GM10248 (cell line): ENCODE measurements around the gene HNRNPH1.

Source experiments
- CTCF ChIA-PET: fragments of 300-600 bp; sonication (Branson Sonifier 250); formaldehyde crosslinking; extraction: SDS; loops from one replicate; lab custom pipeline; 2021; ENCODE audit warnings: antibody characterized with exemption; lab: Yijun Ruan, JAX
- POLR2A ChIA-PET: fragments of 350-650 bp; sonication (Branson Sonifier 250); formaldehyde crosslinking; extraction: SDS; loops from one replicate; lab custom pipeline; 2020; ENCODE audit warnings: antibody characterized with exemption; lab: Yijun Ruan, JAX
- DNase-seq: peaks from one replicate; pipeline ENCODE4 v3.0.0; 2012; ENCODE audit errors: extremely low spot score
- TF ChIP-seq, protein P1 (sequence below): IDR thresholded peaks from 2 replicates; pipeline ENCODE4 v1.5.1; 2012; ENCODE audit warnings: mild to moderate bottlenecking, low read depth; ENCODE audit errors: extremely low read depth, missing control alignments, control extremely low read depth

The HNRNPH1 gene

DNA sequence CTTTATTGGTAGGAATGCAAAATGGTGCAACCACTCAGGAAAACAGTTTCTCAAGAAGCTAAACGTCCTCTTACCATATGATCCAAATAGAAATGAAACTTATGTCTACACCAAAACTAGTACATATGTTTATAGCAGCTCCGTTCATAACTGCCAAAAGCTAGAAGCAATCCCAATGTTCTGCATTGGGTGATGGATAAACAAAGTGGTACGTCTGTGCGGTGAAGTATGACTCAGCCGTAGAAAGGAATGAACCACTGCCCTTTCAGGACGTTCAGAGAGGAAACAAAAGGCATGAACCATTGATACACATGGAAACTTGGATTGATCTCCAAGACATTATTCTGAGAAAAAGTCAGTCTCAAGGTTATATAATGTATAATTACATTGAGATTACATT lies 27.6 kb downstream of the HNRNPH1 start:
- TF ChIP-seq, protein P1, sequence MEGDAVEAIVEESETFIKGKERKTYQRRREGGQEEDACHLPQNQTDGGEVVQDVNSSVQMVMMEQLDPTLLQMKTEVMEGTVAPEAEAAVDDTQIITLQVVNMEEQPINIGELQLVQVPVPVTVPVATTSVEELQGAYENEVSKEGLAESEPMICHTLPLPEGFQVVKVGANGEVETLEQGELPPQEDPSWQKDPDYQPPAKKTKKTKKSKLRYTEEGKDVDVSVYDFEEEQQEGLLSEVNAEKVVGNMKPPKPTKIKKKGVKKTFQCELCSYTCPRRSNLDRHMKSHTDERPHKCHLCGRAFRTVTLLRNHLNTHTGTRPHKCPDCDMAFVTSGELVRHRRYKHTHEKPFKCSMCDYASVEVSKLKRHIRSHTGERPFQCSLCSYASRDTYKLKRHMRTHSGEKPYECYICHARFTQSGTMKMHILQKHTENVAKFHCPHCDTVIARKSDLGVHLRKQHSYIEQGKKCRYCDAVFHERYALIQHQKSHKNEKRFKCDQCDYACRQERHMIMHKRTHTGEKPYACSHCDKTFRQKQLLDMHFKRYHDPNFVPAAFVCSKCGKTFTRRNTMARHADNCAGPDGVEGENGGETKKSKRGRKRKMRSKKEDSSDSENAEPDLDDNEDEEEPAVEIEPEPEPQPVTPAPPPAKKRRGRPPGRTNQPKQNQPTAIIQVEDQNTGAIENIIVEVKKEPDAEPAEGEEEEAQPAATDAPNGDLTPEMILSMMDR, result no peak
- no peak for DNase-seq
- CTCF ChIA-PET, result interaction anchor here (1.2 to 1.9 kb wide), 2 partner anchors 10 to 206 kb away, joined by 3 to 10 read pairs; no protein-coding TSS in a partner anchor
- POLR2A ChIA-PET, result no interaction called here

DNA sequence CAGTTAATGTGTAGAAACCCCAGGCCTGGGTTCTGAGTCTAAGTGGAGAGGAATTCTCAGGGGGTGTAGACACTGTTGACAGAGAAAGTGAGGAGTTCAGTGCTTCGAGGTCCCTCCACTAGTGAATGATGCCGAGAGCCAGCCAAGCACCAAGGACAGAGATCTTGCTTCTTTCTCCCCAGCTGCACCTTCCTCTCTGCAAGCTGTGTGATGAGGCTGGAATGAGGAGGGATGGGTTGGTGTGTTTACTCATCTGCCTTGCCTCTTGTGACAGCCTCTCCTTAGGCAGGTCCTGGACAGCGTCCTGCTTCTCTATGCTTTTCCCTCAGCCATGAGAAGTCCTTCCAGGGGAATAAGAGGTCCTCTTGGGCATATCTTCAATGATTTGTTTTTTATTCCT lies 35.3 kb downstream of the HNRNPH1 start:
- CTCF ChIA-PET, result interaction anchor here (0.6 to 2.3 kb wide), 4 partner anchors 13 to 214 kb away, joined by 3 to 7 read pairs (median 6); no protein-coding TSS in a partner anchor
- TF ChIP-seq, protein P1, result no peak
- no peak for DNase-seq
- POLR2A ChIA-PET, result no interaction called here

DNA sequence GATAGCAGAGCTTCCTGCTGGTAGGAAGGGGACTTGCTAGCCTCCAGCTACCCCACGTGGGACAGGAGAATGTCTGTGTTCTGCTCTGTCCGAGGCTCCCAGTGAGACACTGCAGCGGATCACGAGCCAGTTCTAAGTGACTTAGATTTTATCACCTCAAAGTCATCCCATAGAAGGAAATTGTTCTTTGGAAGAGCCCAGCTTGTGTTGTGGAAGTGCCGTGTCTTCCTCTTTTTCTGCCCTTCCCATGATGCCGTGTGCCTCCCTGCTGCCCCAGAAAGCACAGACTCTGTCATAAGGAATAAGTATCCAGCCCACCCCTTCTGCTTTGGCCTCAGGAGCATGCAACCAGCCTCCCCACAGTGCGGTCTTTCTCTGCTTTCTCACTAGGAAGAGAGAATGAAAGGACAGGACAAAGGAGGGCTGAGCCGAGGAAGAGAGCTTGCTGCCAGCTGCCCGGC lies 37.5 kb downstream of the HNRNPH1 start:
- ChIA-PET CTCF (interaction anchor here (2.2 kb wide), 1 partner anchor 10 kb away, joined by 10 read pairs; no protein-coding TSS in a partner anchor), POLR2A (no interaction called here)
- TF ChIP-seq, protein P1, result no peak
- DNase-seq, result no peak

DNA sequence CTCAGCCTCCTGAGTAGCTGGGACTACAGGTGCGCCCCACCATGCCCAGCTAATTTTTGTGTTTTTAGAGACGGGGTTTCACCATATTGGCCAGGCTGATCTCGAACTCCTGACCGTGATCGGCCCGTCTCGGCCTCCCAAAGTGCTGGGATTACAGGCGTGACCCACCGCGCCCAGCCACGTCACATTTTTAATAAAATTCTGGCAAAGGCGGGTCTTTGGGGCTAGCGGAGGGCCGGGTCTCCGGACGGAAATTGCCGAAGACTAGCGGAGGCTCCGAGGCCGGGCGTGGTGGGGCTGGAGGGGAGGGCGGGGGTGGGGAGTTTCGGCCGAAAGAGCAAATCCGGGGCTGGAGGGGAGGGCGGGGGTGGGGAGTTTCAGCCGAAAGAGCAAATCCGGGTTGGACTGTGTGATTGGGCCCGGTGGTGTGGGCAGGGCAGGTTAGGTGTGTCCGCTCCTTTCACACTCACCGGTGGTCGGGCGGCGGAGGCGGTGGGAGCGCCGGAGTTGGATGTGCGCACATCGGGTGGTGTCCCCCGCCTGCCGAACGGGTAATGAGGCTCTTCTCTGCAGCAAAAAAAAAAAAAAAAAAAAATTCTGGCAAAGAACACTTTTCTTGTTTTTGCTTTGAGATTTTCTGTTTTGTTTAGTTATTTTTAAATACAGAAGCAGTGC lies 46.0 kb downstream of the HNRNPH1 start:
- no peak for DNase-seq
- ChIA-PET CTCF (no interaction called here), POLR2A (no interaction called here)
- TF ChIP-seq, protein P1, result no peak

DNA sequence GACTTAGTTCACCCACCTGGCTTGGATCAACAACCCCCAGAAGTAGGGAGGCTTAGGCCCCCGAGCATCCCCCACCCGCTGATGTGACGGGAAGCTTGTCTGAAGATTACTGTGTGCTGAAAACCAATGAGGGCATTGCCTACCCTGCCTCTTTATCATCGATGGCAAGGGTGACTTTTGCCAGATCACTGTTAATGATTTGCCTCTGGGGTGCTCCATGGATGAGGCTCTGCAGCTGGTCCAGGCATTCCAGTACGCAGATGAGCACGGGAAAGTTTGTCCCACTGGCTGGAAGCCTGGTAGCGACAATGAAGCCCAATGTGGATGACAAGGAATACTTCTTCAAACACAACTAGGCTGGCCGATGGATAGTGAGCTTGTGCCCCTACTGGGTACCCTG lies 51.1 kb downstream of the HNRNPH1 start:
- CTCF ChIA-PET, result no interaction called here
- DNase-seq, result no peak
- POLR2A ChIA-PET, result no interaction called here
- TF ChIP-seq, protein P1, result no peak

DNA sequence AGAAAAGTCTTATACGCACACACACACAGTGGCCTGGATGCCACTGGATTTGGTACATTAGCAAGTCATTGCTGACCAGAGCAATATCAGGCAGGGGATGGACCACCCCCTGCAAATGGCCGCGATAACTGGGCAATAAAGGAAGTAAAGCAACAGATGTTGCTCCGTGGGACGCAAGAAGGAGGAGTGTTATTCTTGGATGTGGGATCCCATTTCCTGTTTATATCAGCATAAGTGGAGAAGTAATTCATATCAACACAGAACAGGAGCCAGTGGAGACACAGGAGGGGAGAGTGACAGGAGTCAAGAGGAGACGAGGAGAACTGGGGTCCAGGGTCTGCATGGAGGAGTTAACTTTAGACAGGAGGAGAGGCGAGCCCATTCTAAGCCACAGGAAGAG lies 54.8 kb downstream of the HNRNPH1 start:
- ChIA-PET POLR2A (no interaction called here), CTCF (no interaction called here)
- TF ChIP-seq, protein P1, result no peak
- no peak for DNase-seq
